Inflammatory macrophage treated with lipopolysaccharide for 4 hours (primary cell): ENCODE results near the gene DNM3.

Source experiments
- DNase-seq: peaks from one replicate; pipeline ENCODE4 v3.0.0-alpha.2; 2020

DNM3 gene

GRCh38 chr1:172203135-172203823 is 362.0 kb downstream of the DNM3 start:
- DNase-seq, result no peak

DNA sequence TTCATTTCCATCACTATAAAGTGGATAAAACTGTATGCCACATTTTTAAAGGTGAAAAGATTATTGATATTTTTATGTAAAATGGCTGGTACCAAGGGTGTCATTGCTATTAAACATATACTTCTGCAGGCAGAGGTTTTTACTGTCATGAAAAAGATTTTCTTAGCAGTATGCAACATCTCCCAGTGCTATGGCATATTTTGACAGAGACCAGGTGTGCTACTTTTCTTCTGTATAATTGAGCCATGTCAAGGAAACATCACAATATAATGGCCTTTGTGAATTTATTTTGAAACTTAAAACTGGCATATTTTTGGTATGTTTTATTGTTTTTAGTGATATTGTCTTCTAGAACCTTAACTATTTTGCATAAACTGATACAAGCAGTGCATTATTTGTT is 362.6 kb downstream of the DNM3 start:
- DNase-seq, result no peak

- no peak for DNase-seq
Measured at GRCh38 chr1:172206256-172206655, 365.0 kb downstream of the DNM3 start.

- no peak for DNase-seq
Measured at GRCh38 chr1:172208635-172209034, 367.3 kb downstream of the DNM3 start.

DNA sequence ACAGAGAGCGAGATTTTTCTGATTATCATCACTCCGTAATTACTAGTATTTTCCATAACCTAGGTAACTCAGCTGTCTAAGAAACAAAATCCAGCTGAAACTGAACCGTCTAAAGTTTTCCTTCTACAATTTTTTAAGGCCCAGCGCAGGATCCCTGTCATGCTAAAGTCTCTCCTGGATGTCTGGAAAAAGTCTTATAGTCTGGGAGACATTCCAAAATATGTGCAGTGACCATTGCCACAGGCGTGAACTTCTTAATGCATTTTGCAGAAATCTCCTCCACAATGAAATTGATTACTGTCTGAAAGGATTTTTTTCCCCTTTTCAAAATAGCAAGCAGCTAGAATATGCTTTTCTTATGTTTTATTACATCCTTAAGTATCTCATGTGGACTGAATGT is 369.9 kb downstream of the DNM3 start:
- DNase-seq, result no peak

- no peak for DNase-seq
Measured at GRCh38 chr1:172212124-172212523, 370.8 kb downstream of the DNM3 start.

DNA sequence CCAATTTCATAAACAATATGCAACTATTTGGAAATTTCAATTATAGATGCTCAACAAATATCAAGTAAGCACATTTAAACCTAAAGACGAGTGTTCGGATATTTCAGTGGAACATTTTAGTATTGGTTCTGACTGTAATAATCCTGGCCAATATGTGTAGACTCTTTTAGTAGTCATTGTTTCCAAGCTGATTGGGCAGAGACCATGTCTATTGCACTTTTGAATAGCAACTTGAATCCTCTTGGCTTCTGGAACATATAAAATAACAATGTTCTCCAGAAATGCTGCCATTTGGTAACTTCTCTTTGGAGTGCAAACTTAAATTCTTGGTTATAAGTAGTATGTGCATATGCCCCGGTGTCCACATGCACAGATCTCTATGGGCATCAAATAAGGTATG is 373.7 kb downstream of the DNM3 start:
- DNase-seq, result no peak

GRCh38 chr1:172219966-172220365 is 378.7 kb downstream of the DNM3 start:
- no peak for DNase-seq

DNA sequence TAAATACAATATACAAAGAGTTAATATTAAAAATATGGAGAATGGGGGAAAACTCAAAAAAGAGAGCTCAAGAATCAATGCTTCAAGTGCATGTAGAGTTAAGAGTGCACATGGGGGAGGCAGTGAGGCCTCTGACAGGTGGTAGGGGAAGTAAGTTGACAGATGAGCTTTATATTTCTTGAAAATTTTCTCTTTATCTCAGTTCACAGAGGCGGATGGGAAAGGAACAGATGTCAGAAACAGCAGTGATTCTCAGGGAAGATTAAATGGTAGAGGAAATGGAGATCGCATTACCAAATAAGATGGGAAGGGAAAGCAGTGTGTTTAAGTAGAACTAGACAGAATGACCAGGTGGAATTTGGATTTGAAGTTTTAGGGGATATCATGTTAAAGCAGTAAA is 379.1 kb downstream of the DNM3 start:
- no peak for DNase-seq

- DNase-seq, result no peak
Measured at GRCh38 chr1:172221436-172221835, 380.1 kb downstream of the DNM3 start.

- no peak for DNase-seq
Measured at GRCh38 chr1:172224871-172225270, 383.6 kb downstream of the DNM3 start.

DNA sequence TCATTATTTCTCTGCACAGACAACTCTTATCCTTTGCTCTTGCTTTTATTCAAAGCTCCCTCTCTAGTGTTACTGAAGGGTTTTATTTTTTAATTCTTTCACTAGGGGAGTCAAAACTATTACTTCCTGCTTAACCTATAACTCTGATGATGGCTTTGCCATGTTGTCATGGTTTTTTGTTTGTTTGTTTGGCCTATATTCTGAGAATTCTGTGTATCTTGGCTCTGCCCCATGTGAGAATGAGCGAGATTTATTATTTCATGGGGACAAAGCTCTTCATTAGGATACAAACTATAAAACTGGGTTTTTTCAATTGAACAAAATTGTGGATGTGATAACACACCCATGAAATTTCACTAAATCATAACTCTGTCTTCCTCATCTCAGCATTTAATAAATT is 388.6 kb downstream of the DNM3 start:
- DNase-seq, result no peak

GRCh38 chr1:172230526-172230925 is 389.2 kb downstream of the DNM3 start:
- DNase-seq, result no peak

GRCh38 chr1:172236958-172237357 is 395.7 kb downstream of the DNM3 start:
- DNase-seq, result no peak

DNA sequence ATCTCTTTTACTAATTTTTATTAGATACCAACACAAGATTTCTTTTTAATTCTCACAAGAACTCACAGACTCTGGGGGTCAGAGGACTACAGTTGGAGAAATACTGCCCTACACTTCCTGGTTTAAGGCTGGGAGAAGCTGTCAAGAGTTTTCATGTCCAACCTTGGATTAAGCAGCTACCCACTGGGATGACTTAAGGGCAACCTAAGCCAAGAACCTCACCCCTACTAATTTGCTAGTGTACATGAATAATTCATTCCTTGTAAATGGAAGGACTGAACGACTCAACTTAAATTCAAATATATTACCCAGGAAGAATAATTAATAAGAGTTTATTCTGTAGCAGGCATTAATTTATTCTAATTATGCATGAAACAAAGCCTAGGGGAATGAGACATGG is 396.9 kb downstream of the DNM3 start:
- DNase-seq, result no peak

DNA sequence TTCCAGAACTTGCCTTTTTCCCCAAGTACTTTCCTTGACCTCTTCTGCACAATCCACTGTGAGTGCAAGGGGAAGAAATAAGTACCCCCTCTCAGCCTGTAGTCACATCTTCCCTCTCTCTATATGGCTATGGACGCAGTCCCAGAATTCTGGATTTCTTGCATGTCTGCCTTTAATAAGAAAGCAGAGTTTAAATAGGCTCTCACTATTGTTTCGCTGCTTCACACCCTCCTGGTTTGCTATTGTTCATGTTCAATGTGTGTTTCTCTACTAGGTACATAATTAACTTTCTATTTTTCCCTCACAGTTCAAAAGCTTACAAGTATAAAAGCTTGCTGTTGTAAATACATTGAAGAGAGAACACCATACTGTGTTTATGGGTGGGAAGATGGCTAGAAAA is 397.7 kb downstream of the DNM3 start:
- no peak for DNase-seq

GRCh38 chr1:172239901-172240300 is 398.6 kb downstream of the DNM3 start:
- DNase-seq, result no peak

DNA sequence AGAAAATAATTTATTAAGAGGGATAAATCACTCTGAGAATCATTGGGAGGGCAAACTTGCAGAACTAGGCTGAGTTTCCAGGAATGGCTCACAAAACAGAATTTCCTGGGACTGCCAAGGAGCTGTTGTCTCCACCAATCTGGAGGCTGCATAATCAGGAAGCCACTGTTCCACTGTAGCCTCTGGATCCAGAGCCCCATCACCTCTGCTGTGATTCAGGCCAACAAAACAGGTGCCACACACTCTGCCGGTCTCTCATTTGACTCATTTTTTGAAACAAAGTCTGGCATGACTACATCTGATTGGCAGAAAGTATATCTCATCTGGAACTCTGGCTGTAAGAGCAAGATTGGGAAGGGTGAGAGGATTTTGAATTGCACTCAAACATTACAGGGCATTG is 400.2 kb downstream of the DNM3 start:
- no peak for DNase-seq

DNA sequence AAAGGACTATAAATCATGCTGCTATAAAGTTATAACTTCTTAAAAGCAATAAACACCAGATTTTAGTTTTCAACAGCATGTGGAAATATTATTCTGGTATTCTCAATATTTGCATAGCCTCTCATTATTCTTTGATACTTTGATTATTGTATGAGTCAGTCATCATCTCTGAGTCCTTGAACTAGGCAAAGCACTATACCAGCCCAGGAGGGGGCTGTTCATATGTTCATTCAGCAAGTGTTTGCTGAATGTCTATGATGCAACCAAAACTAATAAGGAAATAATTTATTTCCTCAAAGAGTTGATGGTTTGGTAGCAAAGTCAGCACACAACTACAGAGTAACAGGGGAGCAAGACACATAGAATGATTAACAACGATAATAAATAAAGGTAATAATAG is 403.6 kb downstream of the DNM3 start:
- no peak for DNase-seq

DNA sequence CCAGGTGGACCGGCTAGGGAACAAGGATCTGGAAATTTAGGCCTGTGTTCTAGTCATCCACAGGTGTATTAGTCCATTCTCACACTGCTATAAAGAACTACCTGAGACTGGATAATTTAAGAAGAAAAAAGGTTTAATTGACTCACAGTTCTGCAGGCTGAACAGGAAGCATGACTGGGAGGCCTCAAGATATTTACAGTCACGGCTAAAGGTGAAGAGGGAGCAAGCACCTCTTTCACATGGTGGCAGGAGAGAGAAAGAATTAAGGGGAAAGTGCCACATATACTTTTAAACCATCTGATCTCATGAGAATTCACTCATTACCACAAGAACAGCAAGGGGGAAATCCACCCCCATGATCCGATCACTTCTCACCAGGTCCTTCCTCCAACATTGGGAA is 404.5 kb downstream of the DNM3 start:
- DNase-seq, result no peak

DNA sequence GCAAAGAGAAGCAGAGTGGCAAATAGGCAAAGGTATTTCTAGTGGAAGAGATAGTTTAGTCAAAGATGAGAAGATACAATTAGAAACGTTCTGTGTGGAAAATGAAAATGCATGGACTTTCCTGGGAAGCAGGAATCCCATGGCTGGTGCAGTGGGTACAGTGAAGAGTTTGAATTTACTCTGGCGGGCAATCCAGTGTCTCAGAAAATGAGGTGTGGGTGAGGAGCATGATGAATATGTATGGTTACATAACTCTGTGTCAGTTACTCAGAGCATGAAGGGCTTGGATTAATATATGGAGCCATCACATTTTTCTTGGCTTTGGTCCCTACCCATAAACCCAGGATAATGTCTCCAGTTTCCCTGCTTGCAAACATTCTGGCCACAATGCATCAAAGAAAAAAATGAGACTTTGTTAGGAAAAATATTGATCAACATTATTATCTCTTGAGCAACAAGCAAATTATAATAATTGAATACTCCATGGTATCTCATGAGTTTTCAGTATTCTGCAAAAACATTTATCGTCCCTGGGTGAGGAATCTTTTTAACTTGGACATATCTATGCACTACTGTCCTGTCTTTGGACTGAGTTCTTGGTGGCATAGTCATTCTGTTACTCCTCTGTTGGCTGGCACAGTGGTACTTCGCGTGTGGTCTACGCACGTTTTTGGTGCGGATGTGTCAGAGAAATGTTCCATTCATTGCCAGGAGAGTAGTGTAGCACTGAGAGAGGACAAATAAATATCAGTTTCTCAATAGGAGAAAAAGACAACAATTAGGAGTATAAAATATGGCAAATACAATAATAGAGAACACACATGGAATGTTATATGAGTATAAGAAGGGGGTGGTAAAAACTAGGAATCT is 405.5 kb downstream of the DNM3 start:
- DNase-seq, result no peak

- no peak for DNase-seq
Measured at GRCh38 chr1:172251486-172251885, 410.2 kb downstream of the DNM3 start.

GRCh38 chr1:172252321-172252720 is 411.0 kb downstream of the DNM3 start:
- no peak for DNase-seq

DNA sequence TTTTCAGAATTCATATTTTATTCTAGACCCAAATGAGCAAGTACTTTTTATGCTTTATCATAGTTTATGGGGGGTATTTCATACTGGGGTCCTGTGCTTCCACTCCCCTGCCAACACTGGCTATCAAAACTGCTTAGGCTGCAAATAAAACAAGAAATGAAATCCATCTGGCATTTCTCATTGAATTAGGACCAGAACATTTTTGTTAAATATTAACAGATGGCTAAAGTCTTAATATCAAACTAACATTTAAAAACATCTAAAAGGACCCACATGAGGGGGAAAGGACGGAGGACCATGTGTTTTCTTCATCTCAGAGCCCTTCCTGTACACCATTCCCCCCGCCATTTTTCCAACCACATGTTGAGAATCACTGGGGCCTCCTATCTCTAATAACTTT is 411.7 kb downstream of the DNM3 start:
- DNase-seq, result no peak
